Measurements from ENCODE around the gene DRGX. TPM values are rescaled to one million over a fixed set of nuclear protein-coding genes. Genes with fewer than 3 reads are reported as not detected.

The DRGX gene
- total RNA-seq, 4 donors from 2014 or later, result 1.2 TPM; not detected in 3

DNA sequence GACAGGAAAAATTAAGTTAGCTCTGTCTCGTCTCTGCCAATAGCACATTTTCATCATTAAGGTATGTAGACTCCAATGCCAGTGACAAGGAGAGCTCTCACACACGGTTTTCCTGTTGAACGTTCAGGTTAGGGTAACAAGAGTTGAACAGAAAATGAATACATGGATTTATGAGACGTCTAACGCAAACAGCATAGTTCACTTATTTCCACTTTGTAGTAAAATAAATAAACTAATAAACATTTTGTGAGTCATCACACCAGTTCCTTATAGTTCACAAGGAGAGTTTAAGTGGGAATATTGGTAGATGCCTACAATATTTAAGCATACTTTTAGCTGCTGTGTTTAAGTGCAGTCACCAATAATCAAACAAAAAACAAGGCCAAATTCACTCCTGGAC lies 21.1 kb downstream of the DRGX start:
- Histone ChIP-seq H3K36me3 (no peaks in the 10 kb centered on the region), H3K4me3 (no peak overlapping the region), H3K9me3 (no peaks in the 10 kb centered on the region), H3K4me1 (no peaks in the 10 kb centered on the region), H3K27me3 (peaks cover 15% of the 10 kb centered on the region), H3K27ac (no peak overlapping the region)
- WGBS, result 74% methylated on average over 5 of the region's 5 CpGs
- TF ChIP-seq POLR2AphosphoS5 (IDR thresholded peaks at IDR 0.05) (no peak), POLR2A (IDR thresholded peaks at IDR 0.05) (no peak), CTCF (IDR thresholded peaks at IDR 0.05) (no peak), EP300 (IDR thresholded peaks at IDR 0.05) (no peak)
- no peak for DNase-seq (ENCODE audit: low spot score in 2 of 2)

DNA sequence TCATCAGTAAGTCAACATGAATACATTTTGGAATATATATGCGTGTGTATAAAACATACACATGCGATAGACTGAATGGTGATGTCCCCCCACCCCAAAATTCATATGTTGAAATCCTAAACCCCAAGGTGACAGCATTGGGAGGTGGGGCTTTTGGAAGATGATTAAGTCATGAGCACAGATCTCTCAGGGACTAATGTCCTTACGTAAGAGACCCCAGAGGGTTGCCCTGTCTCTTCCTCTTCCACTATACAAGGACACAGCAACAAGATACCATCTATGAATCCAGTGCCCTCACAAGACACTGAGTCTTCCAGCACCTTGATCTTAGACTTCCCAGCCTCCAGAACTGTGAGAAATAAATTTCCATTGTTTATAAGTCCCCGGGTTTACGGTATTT lies 22.5 kb downstream of the DRGX start:
- no peak for DNase-seq (ENCODE audit: low spot score in 2 of 2)
- TF ChIP-seq EP300 (IDR thresholded peaks at IDR 0.05), result no peak
- no peak for TF ChIP-seq POLR2AphosphoS5 (IDR thresholded peaks at IDR 0.05)
- no peak for TF ChIP-seq POLR2A (IDR thresholded peaks at IDR 0.05)
- no peak for TF ChIP-seq CTCF (IDR thresholded peaks at IDR 0.05)
- no peak overlapping the region for H3K4me3 ChIP-seq
- no peaks in the 10 kb centered on the region for H3K9me3 ChIP-seq
- peaks cover 12% of the 10 kb centered on the region for H3K27me3 ChIP-seq
- WGBS, result 92% methylated on average over 5 of the region's 5 CpGs
- H3K36me3 ChIP-seq, result no peaks in the 10 kb centered on the region
- H3K27ac ChIP-seq, result no peak overlapping the region
- no peaks in the 10 kb centered on the region for H3K4me1 ChIP-seq

DNA sequence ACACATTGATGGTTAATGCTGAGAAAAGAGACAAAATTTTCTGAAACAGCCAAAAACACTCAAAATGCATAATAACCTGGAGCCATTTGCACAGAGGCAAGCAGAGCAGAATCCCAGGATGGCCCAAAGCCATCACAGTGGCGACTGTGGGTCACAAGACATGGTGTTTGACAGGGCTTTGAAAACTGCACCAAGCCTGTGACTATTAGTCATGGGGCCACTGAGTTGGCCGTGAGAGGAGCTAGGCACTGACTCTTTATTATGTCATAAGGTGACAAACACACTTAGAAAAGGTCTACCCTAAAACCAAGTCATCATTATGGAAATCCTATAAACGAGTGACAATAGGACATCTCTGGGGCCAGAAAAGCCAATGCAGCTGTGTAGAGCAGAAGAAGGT lies 23.9 kb downstream of the DRGX start:
- DNase-seq (ENCODE audit: low spot score in 2 of 2), result peak in 1 of 2 donors; percentile 31

DNA sequence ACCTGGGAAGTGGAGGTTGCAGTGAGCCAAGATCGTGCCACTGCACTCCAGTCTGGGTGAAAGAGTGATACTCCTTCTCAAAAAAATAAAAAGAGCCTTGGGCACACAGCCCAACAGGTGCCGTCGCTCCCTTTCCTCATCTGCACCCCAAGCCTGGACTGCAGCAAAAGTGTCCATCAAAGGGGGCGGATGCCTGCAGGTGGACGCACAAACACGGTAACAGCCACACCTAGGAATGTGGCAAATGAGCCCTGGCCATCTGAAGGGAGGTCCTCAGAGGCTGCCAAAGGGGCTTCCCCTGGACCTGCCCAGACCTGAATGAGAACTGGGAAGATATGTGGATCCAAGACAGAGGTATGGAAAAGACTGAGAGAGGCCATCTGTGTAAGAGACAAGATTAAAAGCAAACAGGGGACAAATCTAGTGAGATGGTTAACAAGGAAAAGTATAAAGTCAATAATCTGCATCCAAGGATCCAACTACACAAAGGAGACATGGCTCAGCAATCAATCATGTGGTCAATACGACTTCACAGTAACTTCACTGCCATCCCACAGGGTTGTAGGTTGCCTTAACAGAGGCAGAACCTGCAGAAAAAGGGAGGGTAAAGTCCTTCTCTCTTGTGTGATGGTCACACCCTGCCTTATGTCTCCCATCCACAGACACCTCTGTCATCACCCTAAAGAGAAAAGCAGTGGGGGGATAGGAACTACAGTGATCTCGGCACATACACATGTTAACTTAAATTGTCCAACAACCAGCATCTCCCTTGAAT lies 25.4 kb downstream of the DRGX start:
- no peaks in the 10 kb centered on the region for H3K9me3 ChIP-seq
- H3K4me1 ChIP-seq, result no peaks in the 10 kb centered on the region
- H3K27me3 ChIP-seq, result peaks cover 8% of the 10 kb centered on the region
- no peak overlapping the region for H3K4me3 ChIP-seq
- H3K36me3 ChIP-seq, result no peaks in the 10 kb centered on the region
- peak in 1 of 2 donors; percentile 34 for DNase-seq (ENCODE audit: low spot score in 2 of 2)
- no peak for TF ChIP-seq EP300 (IDR thresholded peaks at IDR 0.05)
- no peak for TF ChIP-seq CTCF (IDR thresholded peaks at IDR 0.05)
- no peak for TF ChIP-seq POLR2A (IDR thresholded peaks at IDR 0.05)
- no peak for TF ChIP-seq POLR2AphosphoS5 (IDR thresholded peaks at IDR 0.05)
- no peak overlapping the region for H3K27ac ChIP-seq
- 59% methylated on average over 8 of the region's 8 CpGs for WGBS

More for the DNA sequence above, 23.9 kb downstream of the DRGX start:
- Histone ChIP-seq H3K27ac (no peak overlapping the region), H3K4me1 (no peaks in the 10 kb centered on the region), H3K9me3 (no peaks in the 10 kb centered on the region), H3K4me3 (no peak overlapping the region), H3K27me3 (peaks cover 12% of the 10 kb centered on the region), H3K36me3 (no peaks in the 10 kb centered on the region)
- WGBS, result 81% methylated on average over 3 of the region's 3 CpGs
- TF ChIP-seq POLR2A (IDR thresholded peaks at IDR 0.05) (no peak), POLR2AphosphoS5 (IDR thresholded peaks at IDR 0.05) (no peak), CTCF (IDR thresholded peaks at IDR 0.05) (no peak), EP300 (IDR thresholded peaks at IDR 0.05) (no peak)

DNA sequence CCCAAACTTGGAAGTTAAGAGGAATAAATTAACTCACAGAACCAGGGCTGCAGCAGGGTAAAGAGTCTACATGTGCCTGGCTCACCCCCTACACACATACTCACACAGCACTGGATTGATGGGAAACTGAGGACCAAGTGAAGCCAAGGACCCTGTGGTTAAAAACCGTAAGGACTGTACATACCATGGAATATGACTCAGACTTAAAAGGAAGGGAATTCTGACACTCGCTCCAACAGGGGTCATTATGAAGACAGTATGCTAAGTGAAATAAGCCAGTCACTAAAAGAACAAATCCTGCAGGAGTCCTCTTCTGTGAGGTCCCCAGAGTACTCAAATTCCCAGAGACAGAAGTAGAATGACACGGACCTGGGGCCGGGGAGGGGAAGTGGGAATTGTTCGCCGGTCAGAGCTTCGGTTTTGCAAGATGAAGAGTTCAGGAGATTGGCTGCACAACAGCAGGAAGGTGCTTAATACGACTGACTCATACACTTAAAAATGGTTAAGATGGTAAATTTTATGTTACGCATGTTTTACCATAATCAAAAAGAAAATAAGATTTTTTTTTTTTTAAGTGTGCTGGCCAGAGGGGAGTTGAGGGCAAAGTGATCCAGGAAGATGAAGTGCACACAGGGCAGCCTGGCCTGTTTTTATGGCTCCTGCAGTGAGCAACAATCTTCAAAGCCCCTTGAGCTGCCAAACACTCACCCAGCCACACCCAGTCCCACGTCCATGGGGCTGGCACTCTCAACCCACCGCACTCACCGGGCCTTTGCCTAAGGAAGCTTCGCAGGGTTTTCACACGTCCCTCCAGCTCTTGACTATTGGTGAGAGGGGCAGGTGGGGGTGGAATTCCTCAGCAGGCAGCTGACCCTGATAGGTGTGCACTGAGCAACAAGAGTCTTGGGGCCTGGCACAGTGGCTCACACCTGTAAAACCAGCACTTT lies 26.4 kb downstream of the DRGX start:
- no peak for TF ChIP-seq POLR2AphosphoS5 (IDR thresholded peaks at IDR 0.05)
- TF ChIP-seq POLR2A (IDR thresholded peaks at IDR 0.05), result no peak
- no peak for TF ChIP-seq EP300 (IDR thresholded peaks at IDR 0.05)
- no peak for TF ChIP-seq CTCF (IDR thresholded peaks at IDR 0.05)
- Histone ChIP-seq H3K27me3 (peaks cover 8% of the 10 kb centered on the region), H3K36me3 (no peaks in the 10 kb centered on the region), H3K4me3 (no peak overlapping the region), H3K9me3 (no peaks in the 10 kb centered on the region), H3K27ac (no peak overlapping the region), H3K4me1 (no peaks in the 10 kb centered on the region)
- WGBS, result 69% methylated on average over 11 of the region's 14 CpGs
- DNase-seq (ENCODE audit: low spot score in 2 of 2), result peak in 1 of 2 donors; percentile 55
